Endothelial cell of umbilical vein (primary cell): ENCODE data around the gene EVI5.

Source experiments
- EZH2 ChIP-seq: IDR thresholded peaks from 2 replicates; pipeline ENCODE4 v1.6.1; 2012; ENCODE audit warnings: borderline replicate concordance, low read depth, mild to moderate bottlenecking, moderate library complexity, low read length, inconsistent platforms; ENCODE audit not compliant: severe bottlenecking
- POLR2A ChIP-seq: IDR thresholded peaks from 2 replicates; pipeline ENCODE4 v1.6.1; 2012; ENCODE audit warnings: low read depth, mild to moderate bottlenecking, control low read depth, low read length

DNA sequence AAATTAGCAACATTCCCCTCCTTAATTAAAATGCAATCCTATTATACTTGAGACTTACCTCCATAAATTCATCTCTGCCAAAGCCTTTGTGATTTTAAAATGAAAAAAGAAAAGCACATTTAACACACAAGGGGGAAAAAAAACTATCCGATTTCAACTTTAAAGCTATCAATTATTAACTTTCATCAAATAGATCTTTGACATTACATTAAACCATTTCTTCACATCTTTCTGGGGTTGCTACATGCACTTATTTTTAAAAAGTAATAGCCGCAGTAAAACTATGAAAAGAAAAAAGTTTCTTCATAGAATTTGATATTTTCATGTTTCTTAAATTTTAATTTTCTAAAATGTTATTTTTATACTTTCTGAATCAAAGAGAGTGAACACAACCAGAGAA, 71.0 kb downstream of the EVI5 start:
- TF ChIP-seq EZH2 (no peak), POLR2A (no peak)
